Central memory CD4-positive, alpha-beta T cell (primary cell): ENCODE results near the gene CCNB1.
"Not testable (repeated sequence)": the region's sequence is repeated elsewhere in the genome, so short reads cannot be mapped to it uniquely, and the experiment has no call there.

Source experiments
- DNase-seq: peaks from one replicate; pipeline ENCODE4 v3.0.0; 2022
- total RNA-seq, 3 experiments: gene quantifications; one replicate each; lab custom pipeline; 2026; lab: John Stamatoyannopoulos, UW

Gene CCNB1
- total RNA-seq: 3.1 to 28.1 (median 3.4) reads per million in 3 experiments

GRCh38 chr5:69166686-69167492 lies at the start of gene CCNB1:
TSS of gene CCNB1 (plus strand) at chr5:69167150. CDS start at chr5:69167263, 113 bp downstream.
- DNase-seq: peak; percentile 96

- no peak for DNase-seq
These were observed 37.5 kb upstream of the CCNB1 start for GRCh38 chr5:69129413-69129812.

- DNase-seq: no peak
These were observed 36.7 kb upstream of the CCNB1 start for GRCh38 chr5:69130241-69130640.

GRCh38 chr5:69131304-69131703 lies 35.6 kb upstream of the CCNB1 start:
- DNase-seq: no peak

DNA sequence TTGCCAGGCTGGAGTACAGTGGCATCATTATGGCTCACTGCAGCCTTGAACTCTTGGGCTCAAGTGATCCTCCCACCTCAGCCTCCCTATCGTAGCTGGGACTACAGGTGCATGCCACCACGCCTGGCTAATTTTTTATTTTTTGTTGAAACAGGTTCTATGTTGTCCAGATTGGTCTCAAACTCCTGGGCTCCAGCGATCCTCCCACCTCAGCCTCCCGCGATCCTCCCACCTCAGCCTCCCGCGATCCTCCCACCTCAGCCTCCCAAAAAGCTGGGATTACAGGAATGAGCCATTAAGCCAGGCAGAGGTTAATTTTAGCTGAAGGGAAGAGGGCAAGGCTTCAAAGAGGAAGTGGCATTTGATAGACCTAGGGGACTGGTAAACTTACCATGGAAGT lies 32.8 kb upstream of the CCNB1 start:
- DNase-seq: no peak

GRCh38 chr5:69136293-69136692 lies 30.7 kb upstream of the CCNB1 start:
- no peak for DNase-seq

DNA sequence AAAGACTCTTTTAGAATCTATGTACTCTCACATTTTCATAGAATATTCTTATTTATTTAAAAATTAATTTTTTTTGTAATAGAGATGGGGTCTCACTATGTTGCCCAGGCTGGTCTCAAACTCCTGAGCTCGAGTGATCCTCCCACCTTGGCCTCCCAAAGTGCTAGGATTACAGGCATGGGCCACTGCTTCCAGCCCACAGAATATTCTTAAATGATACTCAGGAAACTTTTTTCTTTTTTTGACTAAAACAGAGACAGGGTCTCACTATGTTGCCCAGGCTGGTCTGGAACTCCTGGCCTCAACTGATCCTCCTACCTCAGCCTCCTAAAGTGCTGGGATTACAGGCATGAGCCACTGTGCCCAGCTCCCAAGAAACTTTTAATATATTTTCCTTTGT lies 29.7 kb upstream of the CCNB1 start:
- not testable (repeated sequence) for DNase-seq

GRCh38 chr5:69137807-69138206 lies 29.1 kb upstream of the CCNB1 start:
- no peak for DNase-seq

DNA sequence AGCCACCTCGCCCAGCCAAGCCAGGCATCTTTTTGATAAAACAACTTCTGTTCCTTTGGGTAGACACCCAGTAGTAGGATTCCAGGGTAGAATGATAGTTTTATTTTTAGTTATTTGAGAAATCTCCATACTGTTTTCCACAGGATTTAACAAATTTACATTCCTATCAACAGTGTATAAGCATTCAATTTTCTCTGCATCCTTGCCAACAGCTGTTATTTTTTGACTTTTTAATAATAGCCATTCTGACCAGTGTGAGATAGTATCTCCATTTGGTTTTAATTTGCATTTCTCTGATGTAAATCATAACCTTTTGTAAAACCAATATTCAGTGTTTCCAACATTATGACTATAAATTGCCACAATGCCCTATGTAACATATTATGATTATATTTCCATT lies 28.2 kb upstream of the CCNB1 start:
- no peak for DNase-seq

DNA sequence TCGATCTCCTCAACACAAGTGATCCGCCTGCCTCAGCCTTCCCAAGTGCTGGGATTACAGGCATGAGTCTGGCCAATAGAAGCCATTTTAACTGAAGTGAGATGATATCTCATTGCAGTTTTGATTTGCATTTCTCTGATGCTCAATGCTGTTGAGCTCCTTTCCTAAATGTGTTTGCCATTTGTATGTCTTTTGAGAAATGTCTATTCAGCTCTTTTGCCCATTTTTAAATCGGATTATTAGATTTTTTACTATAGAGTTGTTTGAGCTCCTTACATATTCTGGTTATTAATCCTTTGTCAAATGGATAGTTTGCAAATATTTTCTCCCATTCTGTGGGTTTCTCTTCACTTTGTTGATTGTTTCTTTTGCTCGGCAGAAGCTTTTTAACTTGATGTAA lies 26.7 kb upstream of the CCNB1 start:
- DNase-seq: not testable (repeated sequence)

GRCh38 chr5:69140827-69141226 lies 26.1 kb upstream of the CCNB1 start:
- no peak for DNase-seq

DNA sequence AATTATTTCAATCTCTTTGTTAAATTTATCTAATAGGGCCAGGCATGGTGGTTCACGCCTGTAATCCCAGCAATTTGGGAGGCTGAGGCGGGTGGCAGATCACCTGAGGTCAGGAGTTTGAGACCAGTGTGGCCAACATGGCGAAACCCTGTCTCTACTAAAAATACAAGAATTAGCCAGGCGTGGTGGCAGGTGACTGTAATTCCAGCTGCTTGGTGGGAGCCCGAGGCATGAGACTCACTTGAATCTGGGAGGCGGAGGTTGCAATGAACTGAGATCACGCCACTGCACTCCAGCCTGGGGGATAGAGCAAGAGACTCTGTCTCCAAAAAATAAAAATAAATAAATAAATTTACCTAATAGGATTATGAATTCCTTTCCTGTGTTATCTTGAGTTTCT lies 18.4 kb upstream of the CCNB1 start:
- not testable (repeated sequence) for DNase-seq

GRCh38 chr5:69148981-69149675 lies 17.8 kb upstream of the CCNB1 start:
- no peak for DNase-seq

DNA sequence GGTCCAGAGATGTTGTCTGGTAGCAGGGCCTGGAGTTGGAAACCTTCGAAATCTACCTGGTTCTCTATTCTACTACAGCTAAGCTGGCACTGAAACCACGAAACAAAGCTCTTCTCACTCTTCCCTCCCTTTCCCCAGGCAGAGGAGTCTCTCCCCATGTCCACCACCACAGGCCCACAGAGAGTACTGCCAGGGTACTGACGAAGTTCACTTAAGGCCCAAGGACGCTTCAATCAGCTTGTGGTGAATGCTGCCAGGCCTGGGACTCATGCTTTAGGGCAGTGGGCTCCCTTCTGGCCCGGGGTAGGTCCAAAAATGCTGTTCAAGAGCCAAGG lies 17.3 kb upstream of the CCNB1 start:
- no peak for DNase-seq

GRCh38 chr5:69152731-69153130 lies 14.2 kb upstream of the CCNB1 start:
- DNase-seq: no peak

GRCh38 chr5:69156456-69156855 lies 10.5 kb upstream of the CCNB1 start:
- DNase-seq: no peak

- no peak for DNase-seq
These were observed 8.9 kb upstream of the CCNB1 start for GRCh38 chr5:69158039-69158438.

DNA sequence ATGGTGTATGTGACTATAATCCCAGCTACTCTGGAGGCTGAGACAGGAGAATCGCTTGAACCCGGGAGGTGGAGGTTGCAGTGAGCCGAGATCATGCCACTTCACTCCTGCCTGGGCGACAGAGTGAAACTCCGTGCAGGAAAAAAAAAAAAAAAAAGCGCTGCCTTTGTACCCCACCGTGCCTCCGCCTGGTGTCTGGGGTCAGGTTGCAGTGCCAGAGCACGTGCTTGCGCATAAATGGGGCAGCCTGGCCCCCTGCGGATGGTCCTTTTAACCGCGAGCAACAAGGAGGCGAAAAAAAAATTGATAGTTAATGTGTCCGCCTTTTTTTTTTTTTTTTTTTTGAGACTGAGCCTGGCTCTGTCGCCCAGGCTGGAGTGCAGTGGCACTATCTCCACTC lies 6.3 kb upstream of the CCNB1 start:
- no peak for DNase-seq

GRCh38 chr5:69167493-69167855 lies 524 bp downstream of the CCNB1 start:
- no peak for DNase-seq

DNA sequence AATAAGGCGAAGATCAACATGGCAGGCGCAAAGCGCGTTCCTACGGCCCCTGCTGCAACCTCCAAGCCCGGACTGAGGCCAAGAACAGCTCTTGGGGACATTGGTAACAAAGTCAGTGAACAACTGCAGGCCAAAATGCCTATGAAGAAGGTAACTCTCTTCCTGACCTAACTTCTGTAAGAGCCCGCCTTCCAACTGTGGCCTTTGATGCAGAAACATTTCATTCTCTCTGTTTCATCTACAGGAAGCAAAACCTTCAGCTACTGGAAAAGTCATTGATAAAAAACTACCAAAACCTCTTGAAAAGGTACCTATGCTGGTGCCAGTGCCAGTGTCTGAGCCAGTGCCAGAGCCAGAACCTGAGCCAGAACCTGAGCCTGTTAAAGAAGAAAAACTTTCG lies 979 bp downstream of the CCNB1 start:
- DNase-seq: no peak

DNA sequence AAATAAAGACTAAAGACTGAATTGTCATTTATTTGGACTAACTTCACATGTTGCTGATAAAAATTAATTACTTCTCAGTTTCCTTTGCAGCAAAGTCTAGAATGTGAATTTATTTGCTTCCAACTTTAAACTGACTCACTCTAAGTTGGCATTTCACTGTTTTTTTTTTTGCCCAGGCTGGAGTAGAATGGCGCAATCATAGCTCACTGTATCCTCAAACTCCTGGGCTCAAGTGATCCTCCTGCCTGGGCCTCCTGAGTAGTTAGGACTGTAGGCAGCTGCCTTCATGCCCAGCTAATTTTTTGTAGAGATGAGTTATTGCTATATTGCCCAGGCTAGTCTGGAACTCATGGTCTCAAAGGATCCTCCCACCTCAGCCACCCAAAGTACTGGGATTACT lies 3.5 kb downstream of the CCNB1 start:
- no peak for DNase-seq

GRCh38 chr5:69170969-69171368 lies 4.0 kb downstream of the CCNB1 start:
- no peak for DNase-seq

DNA sequence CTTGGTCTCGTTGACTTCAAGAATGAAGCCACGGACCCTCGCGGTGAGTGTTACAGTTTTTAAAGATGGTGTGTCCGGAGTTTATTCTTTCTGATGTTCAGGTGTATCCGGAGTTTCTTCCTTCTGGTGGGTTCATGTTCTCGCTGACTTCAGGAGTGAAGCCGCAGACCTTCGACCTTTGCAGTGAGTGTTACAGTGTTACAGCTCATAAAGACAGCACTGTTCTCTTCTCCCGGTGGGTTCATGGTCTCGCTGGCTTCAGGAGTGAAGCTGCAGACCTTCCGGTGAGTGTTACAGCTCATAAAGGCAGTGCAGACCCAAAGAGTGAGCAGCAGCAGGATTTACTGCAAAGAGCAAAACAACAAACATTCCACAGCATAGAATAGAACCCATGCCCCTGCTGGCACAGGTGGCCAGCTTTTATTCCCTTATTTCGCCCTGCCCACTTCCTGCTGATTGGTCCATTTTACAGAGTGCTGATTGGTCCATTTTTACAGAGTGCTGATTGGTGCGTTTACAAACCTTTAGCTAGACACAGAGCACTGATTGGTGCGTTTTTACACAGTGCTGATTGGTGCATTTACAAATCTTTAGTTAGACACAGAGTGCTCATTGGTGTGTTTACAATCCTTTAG lies 14.8 kb downstream of the CCNB1 start:
- DNase-seq: not testable (repeated sequence)

DNA sequence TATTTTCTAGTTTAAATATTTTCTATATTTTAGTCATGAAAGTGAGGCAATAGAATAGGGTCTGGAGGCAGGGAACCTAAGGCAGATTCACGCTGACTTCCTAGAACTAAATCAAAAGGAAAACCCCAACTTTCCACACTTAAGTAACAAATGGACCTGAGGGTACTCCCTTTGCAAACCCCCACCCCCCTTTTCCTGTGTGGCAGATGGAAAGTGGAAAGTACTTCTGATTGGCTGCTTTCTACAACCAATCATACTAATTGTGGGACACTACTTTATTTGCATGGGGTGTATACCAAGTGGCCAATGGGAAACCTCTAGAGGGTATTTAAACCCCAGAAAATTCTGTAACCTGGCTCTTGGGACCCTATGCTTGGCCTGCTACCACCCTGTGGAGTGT lies 17.7 kb downstream of the CCNB1 start:
- no peak for DNase-seq
